Cortex of kidney (tissue), 1 donor: Measurements from ENCODE around the gene KLF4.
A peak's percentile ranks its signal among the peaks of the same experiment; 100 is the strongest.
"Not testable (repeated sequence)": the region's sequence is repeated elsewhere in the genome, so short reads cannot be mapped to it uniquely, and the experiment has no call there.

Experiments used
- DNase-seq: peaks from one replicate; lab custom pipeline; 2025; lab: John Stamatoyannopoulos, UW

Gene KLF4

GRCh38 chr9:107489687-107490605 is at the start of gene KLF4:
Gene KLF4 (minus strand): TSS chr9:107489769. CDS start chr9:107489172, 597 bp downstream.
- peak; percentile 11 for DNase-seq

- DNase-seq: no peak
Measured at GRCh38 chr9:107536462-107536861, 46.9 kb upstream of the KLF4 start.

GRCh38 chr9:107534510-107535078 is 45.0 kb upstream of the KLF4 start:
- no peak for DNase-seq

GRCh38 chr9:107530679-107531078 is 41.1 kb upstream of the KLF4 start:
- DNase-seq: no peak

GRCh38 chr9:107528686-107529085 is 39.1 kb upstream of the KLF4 start:
- no peak for DNase-seq

- no peak for DNase-seq
Measured at GRCh38 chr9:107523539-107523938, 34.0 kb upstream of the KLF4 start.

- DNase-seq: no peak
Measured at GRCh38 chr9:107520186-107520585, 30.6 kb upstream of the KLF4 start.

- DNase-seq: no peak
Measured at GRCh38 chr9:107518037-107518807, 28.7 kb upstream of the KLF4 start.

- no peak for DNase-seq
Measured at GRCh38 chr9:107513464-107514100, 24.0 kb upstream of the KLF4 start.

- DNase-seq: no peak
Measured at GRCh38 chr9:107504585-107505455, 15.3 kb upstream of the KLF4 start.

GRCh38 chr9:107502464-107502863 is 12.9 kb upstream of the KLF4 start:
- DNase-seq: no peak

GRCh38 chr9:107500421-107501200 is 11.0 kb upstream of the KLF4 start:
- DNase-seq: not testable (repeated sequence)

- no peak for DNase-seq
Measured at GRCh38 chr9:107496976-107497375, 7.4 kb upstream of the KLF4 start.

- DNase-seq: no peak
Measured at GRCh38 chr9:107492381-107492970, 2.9 kb upstream of the KLF4 start.

GRCh38 chr9:107491081-107492053 is 1.8 kb upstream of the KLF4 start:
- DNase-seq: no peak

GRCh38 chr9:107490606-107490970 is 1.0 kb upstream of the KLF4 start:
- not testable (repeated sequence) for DNase-seq

GRCh38 chr9:107489144-107489673 is 360 bp downstream of the KLF4 start:
- DNase-seq: no peak

- DNase-seq: no peak
Measured at GRCh38 chr9:107488375-107489143, 1.0 kb downstream of the KLF4 start.
